ENCODE results near the gene CBFA2T2.
"Not testable (repeated sequence)": the region's sequence is repeated elsewhere in the genome, so short reads cannot be mapped to it uniquely, and the experiment has no call there.

CBFA2T2 gene

GRCh38 chr20:33555755-33556154 is 65.9 kb downstream of the CBFA2T2 start:
- no peaks in the 10 kb centered on the region; the same call in 1 of the 2 replicates for H3K36me3 ChIP-seq (ENCODE audit: control insufficient read depth, insufficient read depth, low read length)
- no peak for TF ChIP-seq CTCF (IDR thresholded peaks at IDR 0.05; ENCODE audit: insufficient read depth, low read length, poor library complexity, severe bottlenecking)
- no peak overlapping the region for H3K4me3 ChIP-seq (replicated peaks; ENCODE audit: low read depth, low read length)
- no peaks in the 10 kb centered on the region for H3K27me3 ChIP-seq (replicated peaks; ENCODE audit: control insufficient read depth, insufficient read depth, low read length)
- no peak for DNase-seq (ENCODE audit: extremely low read depth, insufficient read length)

- Histone ChIP-seq H3K27me3 (replicated peaks; ENCODE audit: control insufficient read depth, insufficient read depth, low read length) (no peaks in the 10 kb centered on the region), H3K36me3 (ENCODE audit: control insufficient read depth, insufficient read depth, low read length) (no peaks in the 10 kb centered on the region), H3K4me3 (replicated peaks; ENCODE audit: low read depth, low read length) (no peak overlapping the region)
- no peak for TF ChIP-seq CTCF (IDR thresholded peaks at IDR 0.05; ENCODE audit: insufficient read depth, low read length, poor library complexity, severe bottlenecking)
- DNase-seq (ENCODE audit: extremely low read depth, insufficient read length): no peak
Observed at GRCh38 chr20:33556246-33556645, 66.3 kb downstream of the CBFA2T2 start.

GRCh38 chr20:33558348-33559144 is 68.7 kb downstream of the CBFA2T2 start:
- Histone ChIP-seq H3K27me3 (replicated peaks; ENCODE audit: control insufficient read depth, insufficient read depth, low read length) (no peaks in the 10 kb centered on the region), H3K36me3 (ENCODE audit: control insufficient read depth, insufficient read depth, low read length) (no peaks in the 10 kb centered on the region), H3K4me3 (replicated peaks; ENCODE audit: low read depth, low read length) (no peak overlapping the region)
- TF ChIP-seq CTCF (IDR thresholded peaks at IDR 0.05; ENCODE audit: insufficient read depth, low read length, poor library complexity, severe bottlenecking): no peak
- DNase-seq (ENCODE audit: extremely low read depth, insufficient read length): no peak

GRCh38 chr20:33559212-33559611 is 69.3 kb downstream of the CBFA2T2 start:
- no peak for TF ChIP-seq CTCF (IDR thresholded peaks at IDR 0.05; ENCODE audit: insufficient read depth, low read length, poor library complexity, severe bottlenecking)
- Histone ChIP-seq H3K27me3 (replicated peaks; ENCODE audit: control insufficient read depth, insufficient read depth, low read length) (no peaks in the 10 kb centered on the region), H3K36me3 (ENCODE audit: control insufficient read depth, insufficient read depth, low read length) (no peaks in the 10 kb centered on the region), H3K4me3 (replicated peaks; ENCODE audit: low read depth, low read length) (no peak overlapping the region)
- DNase-seq (ENCODE audit: extremely low read depth, insufficient read length): no peak

- Histone ChIP-seq H3K27me3 (replicated peaks; ENCODE audit: control insufficient read depth, insufficient read depth, low read length) (no peaks in the 10 kb centered on the region), H3K36me3 (ENCODE audit: control insufficient read depth, insufficient read depth, low read length) (no peaks in the 10 kb centered on the region), H3K4me3 (replicated peaks; ENCODE audit: low read depth, low read length) (no peak overlapping the region)
- no peak for TF ChIP-seq CTCF (IDR thresholded peaks at IDR 0.05; ENCODE audit: insufficient read depth, low read length, poor library complexity, severe bottlenecking)
- DNase-seq (ENCODE audit: extremely low read depth, insufficient read length): no peak
Observed at GRCh38 chr20:33560026-33560425, 70.1 kb downstream of the CBFA2T2 start.

- not testable (repeated sequence) for DNase-seq (ENCODE audit: extremely low read depth, insufficient read length); H3K36me3 ChIP-seq (ENCODE audit: control insufficient read depth, insufficient read depth, low read length); H3K4me3 ChIP-seq (replicated peaks; ENCODE audit: low read depth, low read length); H3K27me3 ChIP-seq (replicated peaks; ENCODE audit: control insufficient read depth, insufficient read depth, low read length)
Observed at GRCh38 chr20:33561053-33561452, 71.2 kb downstream of the CBFA2T2 start.

All from GM06990 (cell line).